HG03060 (cell line): ENCODE results near the gene ZNF814.
"Not testable (repeated sequence)": the region's sequence is repeated elsewhere in the genome, so short reads cannot be mapped to it uniquely, and the experiment has no call there.

Experiments
- ATAC-seq: cut with Tn5 transposase; IDR thresholded peaks from one replicate; pipeline ENCODE4 v1.9.1; 2021; ENCODE audit warnings: low read depth, moderate number of reproducible peaks; ENCODE audit not compliant: unreplicated experiment

ZNF814 gene

DNA sequence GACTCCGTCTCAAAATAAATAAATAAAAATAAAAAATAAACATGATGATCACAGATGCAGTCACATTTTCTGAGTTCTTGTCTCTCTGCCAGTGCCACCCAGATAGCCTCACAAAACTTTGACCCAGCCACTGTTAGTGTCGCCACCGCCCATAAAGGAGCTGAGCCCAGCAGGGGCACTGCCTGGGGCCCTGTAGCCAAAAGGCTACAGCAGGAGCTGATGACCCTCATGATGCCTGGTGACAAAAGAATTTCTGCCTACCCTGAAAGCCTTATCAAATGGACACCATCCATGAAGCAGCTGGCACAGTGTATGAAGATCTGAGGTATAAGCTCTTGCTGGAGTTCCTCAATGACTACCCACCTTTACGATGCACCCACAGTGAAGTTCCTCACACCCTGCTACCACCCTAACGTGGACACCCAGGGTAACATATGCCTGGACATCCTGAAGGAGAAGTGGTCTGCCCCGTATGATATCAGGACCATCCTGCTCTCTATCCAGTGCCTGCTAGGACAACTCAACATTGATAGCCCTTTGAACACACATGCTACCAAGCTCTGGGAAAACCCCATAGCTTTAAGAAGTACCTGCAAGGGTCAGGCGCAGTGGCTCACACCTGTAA is 20.9 kb downstream of the ZNF814 start:
- no peak for ATAC-seq

DNA sequence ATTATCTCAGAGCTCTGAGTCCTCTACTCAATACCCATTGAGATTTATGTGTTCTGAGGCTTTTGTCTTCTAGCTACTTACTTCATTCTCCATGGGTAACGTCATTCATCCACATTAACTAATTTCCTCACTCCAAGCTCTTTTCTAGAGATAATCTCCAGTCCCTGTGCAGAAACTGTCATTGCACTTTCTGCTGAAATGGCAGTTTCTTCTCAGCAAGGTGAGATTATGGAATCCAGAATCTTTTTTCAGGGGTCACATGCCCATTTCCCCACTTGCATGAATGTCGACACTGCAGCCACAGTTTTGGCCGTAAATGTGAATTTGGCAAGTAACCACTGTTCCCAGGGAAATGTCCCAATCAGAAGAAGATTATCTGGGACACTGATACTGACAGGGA is 26.5 kb downstream of the ZNF814 start:
- not testable (repeated sequence) for ATAC-seq

DNA sequence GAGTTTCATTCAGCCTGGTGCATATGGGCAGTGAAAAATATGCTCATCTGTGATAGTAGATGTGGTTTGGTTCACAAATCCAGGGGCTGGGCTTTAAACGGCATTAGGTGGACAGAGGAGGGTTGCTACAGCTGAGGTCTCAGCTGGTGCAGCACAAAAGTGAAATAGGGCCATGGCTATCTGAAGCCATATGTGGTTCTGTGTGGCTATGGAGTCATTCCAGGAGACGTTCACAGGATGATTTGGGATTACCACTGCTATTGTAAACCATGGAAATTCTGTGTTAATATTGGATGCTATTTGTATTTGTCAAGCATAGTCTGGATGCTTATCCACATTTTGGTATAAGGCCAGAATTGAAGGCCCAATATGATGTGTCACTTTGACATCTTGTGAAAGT is 34.7 kb downstream of the ZNF814 start:
- not testable (repeated sequence) for ATAC-seq

DNA sequence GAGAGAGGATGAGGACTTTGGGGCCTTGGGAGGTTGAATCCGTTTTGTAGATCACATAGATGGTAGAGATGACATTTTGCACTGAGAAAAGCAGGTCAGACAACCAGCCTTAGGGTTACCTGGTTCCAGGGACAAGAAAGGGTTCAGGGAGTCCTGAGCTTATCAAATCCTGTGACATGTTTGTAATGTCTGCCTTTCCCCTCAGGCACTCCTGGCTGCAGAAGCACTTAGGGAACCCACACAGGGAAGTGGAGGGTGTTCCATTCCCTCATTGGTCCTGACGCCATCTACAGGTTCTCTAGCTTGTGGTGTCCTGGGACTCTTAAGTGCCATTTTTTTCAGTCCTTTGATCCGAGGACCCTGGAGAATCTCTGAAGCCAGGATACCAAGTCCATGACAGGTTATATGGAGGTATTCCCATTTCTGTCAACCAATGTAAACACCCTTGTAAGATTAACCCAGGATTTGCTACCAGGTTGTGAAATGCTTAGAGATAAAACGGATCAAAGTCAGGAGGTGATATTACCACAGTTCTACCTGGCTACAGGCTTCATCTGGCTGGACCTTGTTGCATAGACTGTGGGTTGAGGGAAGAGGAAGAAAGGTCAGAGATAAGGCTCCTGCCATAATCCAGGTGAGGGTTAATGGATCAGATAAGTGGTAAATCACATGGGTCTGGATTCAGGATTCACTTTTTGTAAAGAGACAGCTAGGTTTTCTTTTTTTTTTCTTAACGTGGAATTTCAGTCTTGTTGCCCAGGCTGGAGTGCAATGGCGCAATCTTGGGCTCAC is 36.8 kb downstream of the ZNF814 start:
- ATAC-seq, result not testable (repeated sequence)

DNA sequence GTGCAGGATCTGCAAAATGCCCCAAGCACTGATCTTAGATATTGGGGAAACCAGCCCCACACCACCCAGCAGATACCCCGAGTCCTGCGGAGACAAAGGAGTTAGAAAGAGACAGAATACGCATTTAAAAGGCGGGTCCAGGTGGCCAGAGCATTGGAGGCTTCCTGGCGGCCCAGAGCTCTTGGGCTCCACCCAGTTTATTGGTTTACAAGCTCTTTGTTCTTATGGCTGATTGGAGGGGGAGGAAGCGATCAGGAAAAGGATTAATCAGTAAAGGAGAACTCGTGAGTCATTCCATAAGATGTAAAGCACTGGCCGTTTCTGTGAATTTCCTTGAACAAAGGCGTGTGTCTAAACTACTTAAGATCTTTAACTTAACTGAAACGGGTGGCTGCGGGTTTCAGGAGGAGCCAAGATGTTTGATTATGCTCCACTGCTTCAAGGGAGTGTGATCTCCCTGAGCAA is 38.3 kb downstream of the ZNF814 start:
- ATAC-seq, result no peak

DNA sequence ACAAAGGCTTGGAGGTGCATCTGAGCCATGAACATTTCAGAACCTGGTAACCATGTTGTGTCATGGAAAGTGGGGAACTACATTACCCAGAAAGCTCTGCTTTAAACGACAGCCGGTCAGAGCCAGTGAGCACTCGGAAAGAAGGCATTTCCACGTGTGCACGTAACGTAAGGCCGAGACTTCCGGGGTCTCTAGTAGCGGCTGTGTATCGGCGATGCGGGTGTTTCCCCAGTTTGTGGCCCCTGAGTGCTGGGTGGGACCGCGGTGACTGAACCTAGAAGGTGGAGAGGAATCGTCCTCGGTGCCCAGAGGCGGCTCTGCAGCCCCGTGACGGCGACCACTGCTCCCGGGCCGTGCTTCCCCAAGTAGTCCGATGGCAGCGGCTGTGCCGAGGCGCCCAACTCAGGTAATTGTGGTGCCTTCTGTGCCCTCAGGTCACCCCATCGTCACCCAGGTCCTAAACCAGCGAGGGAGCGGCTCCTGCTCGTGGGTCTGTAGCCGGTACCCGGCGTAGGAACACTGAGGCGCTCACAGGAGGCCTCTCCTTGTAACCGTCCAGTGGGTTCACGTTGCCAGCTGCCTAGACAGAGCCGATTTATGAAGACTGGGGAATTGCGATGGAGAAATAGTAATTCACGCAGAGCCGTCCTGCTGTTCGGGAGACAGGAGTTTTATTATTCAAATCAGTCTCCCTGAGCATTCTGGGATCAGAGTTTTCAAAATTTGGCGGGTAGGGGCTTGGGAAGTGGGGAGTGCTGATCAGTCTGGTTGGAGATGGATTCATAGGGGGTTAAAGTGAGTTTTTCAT is 39.0 kb downstream of the ZNF814 start, which contains the start of gene ZNF587:
ZNF587 (plus strand) TSS at position 194 of the 808 bp plus-strand sequence; CDS start at position 374, 180 bp downstream.
- ATAC-seq, result peak; percentile 64

DNA sequence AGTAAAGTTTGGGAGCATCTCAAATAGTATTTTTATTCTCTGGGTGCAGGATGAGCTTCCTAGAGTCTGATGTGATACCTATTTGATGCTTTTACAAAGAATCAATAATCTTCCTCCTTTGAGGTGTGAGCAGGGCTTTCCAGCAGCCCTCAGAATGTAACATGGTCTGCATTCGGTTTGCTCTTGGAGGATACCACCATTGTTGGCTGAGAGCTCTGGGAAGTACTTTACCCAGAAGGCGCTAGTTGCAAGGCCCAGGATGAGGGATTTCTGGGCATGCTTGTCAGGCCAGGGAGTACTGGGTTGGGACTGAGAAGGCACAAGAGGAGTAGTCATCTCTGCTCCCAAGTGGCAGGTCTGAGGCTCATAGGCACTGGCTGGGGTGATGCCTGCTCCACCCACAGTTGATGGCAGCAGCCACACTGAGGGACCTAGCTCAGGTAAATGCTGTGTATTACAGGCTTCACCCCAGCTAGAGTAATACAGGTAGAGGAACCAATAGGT is 39.6 kb downstream of the ZNF814 start:
- peak; percentile 8 for ATAC-seq

DNA sequence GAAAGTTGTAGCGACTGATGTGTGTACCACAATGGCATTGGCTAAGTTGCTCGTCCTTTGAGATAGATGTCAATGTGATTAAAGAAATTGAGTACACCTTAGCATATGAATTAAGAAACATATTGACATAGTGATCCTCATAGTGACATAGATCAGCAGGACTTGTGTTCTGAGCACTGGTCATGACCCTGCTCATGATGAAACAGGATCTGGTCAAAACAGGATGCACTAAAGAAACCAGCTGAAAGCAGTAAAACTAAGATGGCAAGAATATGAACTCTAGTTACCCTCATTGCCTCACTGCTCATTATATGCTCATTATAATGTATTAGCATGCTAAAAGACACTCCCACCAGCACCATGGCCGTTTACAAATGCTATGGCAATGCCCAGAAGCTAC is 41.7 kb downstream of the ZNF814 start:
- ATAC-seq, result not testable (repeated sequence)

DNA sequence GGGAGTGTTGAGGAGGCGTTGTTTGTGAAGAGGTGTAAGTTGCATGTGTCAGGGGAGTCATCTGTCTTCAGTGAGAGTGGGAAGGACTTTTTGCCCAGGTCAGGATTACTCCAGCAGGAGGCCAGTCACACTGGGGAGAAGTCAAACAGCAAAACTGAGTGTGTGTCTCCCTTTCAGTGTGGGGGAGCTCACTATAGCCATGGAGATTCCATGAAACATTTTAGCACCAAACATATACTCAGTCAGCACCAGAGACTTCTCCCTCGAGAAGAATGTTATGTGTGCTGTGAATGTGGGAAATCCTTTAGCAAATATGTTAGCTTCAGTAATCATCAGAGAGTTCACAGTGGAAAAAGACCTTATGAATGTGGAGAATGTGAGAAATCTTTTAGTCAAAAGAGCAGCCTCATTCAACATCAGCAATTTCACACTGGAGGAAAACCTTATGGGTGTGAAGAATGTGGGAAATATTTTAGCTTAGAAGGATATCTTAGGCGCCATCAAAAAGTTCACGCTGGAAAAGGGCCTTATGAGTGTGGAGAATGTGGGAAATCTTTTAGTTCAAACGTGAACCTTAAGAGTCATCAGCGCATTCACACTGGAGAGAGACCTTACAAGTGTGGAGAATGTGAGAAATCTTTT is 47.6 kb downstream of the ZNF814 start:
- ATAC-seq, result no peak

DNA sequence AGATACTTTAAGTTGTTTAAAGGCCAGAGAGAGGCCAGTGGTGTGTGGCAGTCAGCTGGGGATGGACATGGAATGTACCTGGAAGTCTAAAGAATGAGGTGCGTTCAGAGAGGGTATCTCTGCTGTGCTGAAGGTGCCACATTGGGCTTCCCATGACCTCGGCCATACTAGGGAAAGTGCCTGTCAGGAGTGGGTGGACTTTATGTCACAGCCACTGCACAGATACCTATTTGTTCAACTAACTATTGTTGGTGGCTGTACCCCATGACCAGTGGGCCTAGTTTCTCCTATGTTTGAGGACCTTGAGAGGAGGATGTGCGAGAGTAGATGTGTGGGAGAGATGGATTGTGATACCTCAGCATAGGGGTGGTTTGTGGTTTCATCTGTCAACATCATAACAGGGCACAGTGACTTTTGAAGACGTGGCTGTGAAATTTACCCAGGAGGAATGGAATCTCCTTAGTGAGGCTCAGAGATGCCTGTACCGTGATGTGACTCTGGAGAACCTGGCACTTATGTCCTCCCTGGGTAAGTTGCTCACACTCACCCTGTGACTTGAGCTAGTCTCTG is 50.1 kb downstream of the ZNF814 start:
- ATAC-seq, result not testable (repeated sequence)

DNA sequence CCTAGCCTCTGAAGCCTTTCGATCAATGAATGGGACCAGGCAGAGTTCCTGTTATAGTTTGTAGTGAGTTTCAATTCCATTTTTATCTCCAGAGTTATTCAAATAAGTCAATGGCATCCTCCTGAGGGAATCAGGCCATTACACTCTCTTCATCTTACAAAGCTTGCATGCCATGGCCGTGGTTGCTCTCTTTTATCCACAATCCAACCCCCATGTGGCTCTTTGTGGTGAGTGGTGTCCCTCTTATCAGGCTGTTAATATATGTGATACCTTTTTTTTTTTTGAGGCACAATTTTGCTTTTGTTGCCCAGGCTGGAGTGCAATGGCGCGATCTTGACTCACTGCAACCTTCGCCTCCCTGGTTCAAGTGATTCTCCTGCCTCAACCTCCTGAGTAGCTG is 51.8 kb downstream of the ZNF814 start:
- ATAC-seq, result not testable (repeated sequence)

DNA sequence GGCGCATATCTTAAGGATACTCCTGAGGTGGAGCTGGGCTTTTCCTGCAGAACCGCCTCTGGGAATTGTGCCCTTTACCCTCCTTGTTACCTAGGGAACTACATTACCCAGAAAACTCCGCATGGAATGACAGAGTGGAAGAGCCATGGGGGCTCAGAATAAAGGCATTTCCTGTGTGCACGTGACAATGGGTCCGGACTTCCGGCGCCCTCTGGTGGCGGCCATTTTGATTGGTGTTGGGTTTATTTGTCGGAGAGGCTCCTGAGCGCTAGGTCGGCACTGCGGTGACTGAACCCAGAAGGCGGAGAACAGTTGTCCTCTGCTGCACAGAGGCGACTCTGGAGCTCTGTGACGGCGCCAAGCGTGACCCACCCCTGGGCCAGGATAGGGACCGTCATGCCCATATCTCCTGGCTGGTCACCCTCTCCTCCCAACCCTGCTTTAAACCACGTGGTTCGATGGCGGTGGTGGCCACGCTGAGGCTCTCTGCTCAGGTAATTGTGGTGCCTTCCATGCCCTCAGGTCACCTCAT is 58.7 kb downstream of the ZNF814 start, which contains the start of gene ZNF587B:
ZNF587B (plus strand) TSS at position 229 of the 532 bp plus-strand sequence; CDS start at position 459, 230 bp downstream.
- ATAC-seq, result no peak

DNA sequence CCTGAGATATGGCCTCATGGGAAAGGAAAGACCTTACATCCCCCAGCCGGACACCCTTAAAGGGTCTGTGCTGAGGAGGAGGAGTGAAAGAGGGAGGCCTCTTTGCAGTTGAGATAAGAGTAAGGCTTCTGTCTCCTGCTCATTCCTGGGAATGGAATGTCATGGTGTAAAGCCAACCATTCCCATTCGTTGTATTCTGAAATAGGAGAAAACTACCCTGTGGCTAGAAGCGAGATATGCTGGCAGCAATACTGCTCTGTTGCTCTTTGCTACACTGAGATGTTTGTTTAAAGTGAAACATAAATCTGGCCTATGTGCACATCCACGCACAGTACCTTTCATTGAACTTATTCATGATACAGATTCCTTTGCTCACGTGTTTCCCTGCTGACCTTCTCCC is 59.5 kb downstream of the ZNF814 start:
- ATAC-seq, result no peak

DNA sequence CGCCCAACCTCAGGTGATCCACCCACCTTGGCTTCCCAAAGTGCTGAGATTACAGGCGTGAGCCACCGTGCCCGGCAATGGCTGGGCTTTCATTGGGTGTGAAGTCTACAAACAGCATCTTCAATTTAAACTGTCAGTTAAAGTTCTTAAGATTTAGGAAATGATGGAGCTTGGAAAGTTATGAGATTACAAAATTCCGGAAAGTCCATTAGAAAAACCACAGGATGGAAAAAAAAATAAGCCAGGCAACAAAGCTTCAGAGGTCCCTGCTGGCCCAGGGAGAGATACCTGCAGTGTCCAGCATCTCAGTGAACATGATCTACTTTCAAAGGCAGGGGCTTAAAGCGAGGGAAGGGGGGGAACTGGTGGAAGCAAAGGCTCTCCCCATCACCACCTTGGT is 63.3 kb downstream of the ZNF814 start:
- ATAC-seq, result no peak

DNA sequence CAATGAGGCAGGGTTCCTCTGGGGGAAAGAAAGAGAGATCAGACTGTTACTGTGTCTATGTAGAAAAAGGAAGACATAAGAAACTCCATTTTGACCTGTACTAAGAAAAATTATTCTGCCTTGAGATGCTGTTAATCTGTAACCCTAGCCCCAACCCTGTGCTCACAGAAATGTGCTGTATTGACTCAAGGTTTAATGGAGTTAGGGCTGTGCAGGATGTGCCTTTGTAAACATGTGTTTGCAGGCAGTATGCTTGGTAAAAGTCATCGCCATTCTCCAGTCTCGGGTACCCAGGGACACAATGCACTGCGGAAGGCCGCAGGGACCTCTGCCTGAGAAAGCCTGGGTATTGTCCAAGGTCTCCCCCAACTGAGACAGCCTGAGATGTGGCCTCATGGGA is 65.2 kb downstream of the ZNF814 start:
- not testable (repeated sequence) for ATAC-seq

DNA sequence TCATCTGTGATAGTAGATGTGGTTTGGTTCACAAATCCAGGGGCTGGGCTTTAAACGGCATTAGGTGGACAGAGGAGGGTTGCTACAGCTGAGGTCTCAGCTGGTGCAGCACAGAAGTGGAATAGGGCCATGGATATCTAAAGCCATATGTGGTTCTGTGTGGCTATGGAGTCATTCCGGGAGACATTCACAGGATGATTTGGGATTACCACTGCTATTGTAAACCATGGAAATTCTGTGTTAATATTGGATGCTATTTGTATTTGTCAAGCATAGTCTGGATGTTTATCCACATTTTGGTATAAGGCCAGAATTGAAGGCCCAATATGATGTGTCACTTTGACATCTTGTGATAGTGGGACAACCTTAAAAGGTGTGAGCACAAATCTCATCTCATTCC is 65.7 kb downstream of the ZNF814 start:
- ATAC-seq, result not testable (repeated sequence)

DNA sequence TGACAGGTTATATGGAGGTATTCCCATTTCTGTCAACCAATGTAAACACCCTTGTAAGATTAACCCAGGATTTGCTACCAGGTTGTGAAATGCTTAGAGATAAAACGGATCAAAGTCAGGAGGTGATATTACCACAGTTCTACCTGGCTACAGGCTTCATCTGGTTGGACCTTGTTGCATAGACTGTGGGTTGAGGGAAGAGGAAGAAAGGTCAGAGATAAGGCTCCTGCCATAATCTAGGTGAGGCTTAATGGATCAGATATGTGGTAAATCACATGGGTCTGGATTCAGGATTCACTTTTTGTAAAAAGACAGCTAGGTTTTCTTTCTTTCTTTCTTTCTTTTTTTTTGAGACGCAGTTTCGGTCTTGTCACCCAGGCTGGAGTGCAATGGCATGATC is 67.3 kb downstream of the ZNF814 start:
- ATAC-seq, result not testable (repeated sequence)

DNA sequence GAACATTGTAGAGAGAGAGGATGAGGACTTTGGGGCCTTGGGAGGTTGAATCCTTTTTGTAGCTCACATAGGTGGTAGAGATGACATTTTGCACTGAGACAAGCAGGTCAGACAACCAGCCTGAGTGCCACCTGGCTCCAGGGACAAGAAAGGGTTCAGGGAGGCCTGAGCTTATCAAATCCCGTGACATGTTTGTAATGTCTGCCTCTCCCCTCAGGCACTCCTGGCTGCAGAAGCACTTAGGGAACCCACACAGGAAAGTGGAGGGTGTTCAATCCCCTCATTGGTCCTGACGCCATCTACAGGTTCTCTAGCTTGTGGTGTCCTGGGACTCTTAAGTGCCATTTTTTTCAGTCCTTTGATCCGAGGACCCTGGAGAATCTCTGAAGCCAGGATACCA is 67.7 kb downstream of the ZNF814 start:
- ATAC-seq, result not testable (repeated sequence)

DNA sequence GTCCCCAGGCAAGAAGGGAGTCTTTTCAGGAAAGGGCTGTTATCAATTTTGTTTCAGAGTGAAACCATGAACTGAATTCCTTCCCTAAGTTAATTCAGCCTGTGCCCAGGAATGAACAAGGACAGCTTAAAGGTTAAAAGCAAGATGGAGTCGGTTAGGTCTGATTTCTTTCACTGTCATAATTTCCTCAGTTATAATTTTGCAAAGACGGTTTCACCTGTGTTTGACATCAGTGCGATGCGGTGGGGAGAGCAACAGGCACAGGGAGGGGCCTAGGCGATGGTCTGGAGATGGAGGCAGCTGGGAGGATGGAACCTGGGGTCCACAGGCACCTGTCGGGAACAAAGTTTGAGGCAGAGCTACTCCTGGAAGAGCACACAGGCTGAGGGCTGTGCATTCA is 68.2 kb downstream of the ZNF814 start:
- ATAC-seq, result no peak
